Stomach (tissue), 9 donors: ENCODE data around the gene MYOG. TPM values are rescaled to one million over a fixed set of nuclear protein-coding genes. Genes with fewer than 3 reads are reported as not detected.

Source experiments
- DNase-seq, 2 donors: peaks; one replicate each; pipeline versions ENCODE4 v3.0.0 to v3.0.0-alpha.2; 2013 to 2019
- H3K27ac ChIP-seq, 5 donors: fragments of 200-600 bp in 4 of 5; sonication (generic) in 4 of 5; one replicate each; pipeline ENCODE4 v1.5.1; 2013 to 2019; ENCODE audit warnings: mild to moderate bottlenecking in 1 of 5, moderate library complexity in 1 of 5
- H3K27me3 ChIP-seq, 3 donors: fragments of 200-600 bp; sonication (generic); one replicate each; pipeline ENCODE4 v1.5.1; 2017 to 2019; ENCODE audit warnings: mixed run types in 1 of 3
- H3K36me3 ChIP-seq, 4 donors: fragments of 200-600 bp; sonication (generic); 1 replicate in 3 of 4; 2 replicates in 1 of 4; pipeline ENCODE4 v1.5.1; 2016 to 2019
- H3K4me1 ChIP-seq, 4 donors: fragments of 200-600 bp; sonication (generic); one replicate each; pipeline ENCODE4 v1.5.1; 2016 to 2019
- H3K4me3 ChIP-seq, 4 donors: fragments of 200-600 bp; sonication (generic) in 3 of 4; one replicate each; pipeline ENCODE4 v1.5.1; 2016 to 2019; ENCODE audit warnings: mild to moderate bottlenecking in 1 of 4
- H3K9me3 ChIP-seq, 4 donors: fragments of 200-600 bp; sonication (generic); one replicate each; pipeline ENCODE4 v1.5.1; 2016 to 2019
- CTCF ChIP-seq, 7 experiments: fragments of 450-650 bp in 4 of 7; fragments of 200-600 bp in 3 of 7; sonication (generic) in 3 of 7; IDR thresholded peaks; one replicate each; pipeline ENCODE4 v1.5.1; 2016 to 2019; ENCODE audit warnings: antibody characterized with exemption in 7 of 7, control low read depth in 2 of 7, mild to moderate bottlenecking in 1 of 7
- EP300 ChIP-seq: sonication (generic); formaldehyde crosslinking; IDR thresholded peaks from one replicate; pipeline ENCODE4 v1.6.1; 2017; ENCODE audit warnings: antibody characterized with exemption
- POLR2A ChIP-seq, 4 donors: fragments of 450-650 bp; IDR thresholded peaks; one replicate each; pipeline ENCODE4 v1.6.1; 2016; ENCODE audit warnings: antibody characterized with exemption in 4 of 4, control low read depth in 2 of 4, mild to moderate bottlenecking in 1 of 4, moderate library complexity in 1 of 4
- POLR2AphosphoS5 ChIP-seq, 3 donors: sonication (generic); formaldehyde crosslinking; IDR thresholded peaks; one replicate each; pipeline ENCODE4 v1.6.1; 2016; ENCODE audit warnings: antibody characterized with exemption in 3 of 3
- WGBS, 5 donors: extraction: QIAGEN DNeasy Blood & Tissue Kit in 3 of 5; methylation state at CpG; one replicate each; pipeline versions ENCODE4 v1.1.5 to v1.1.7; 2013 to 2018; 5-methylcytosine and 5-hydroxymethylcytosine counted together
- intact Hi-C: fragments of 100-400 bp; cut with DNase I; formaldehyde crosslinking; loops from one replicate; pipeline ENCODE4 v1.15.1; 2023; ENCODE audit warnings: low total_unique reads
- polyA plus RNA-seq, 3 donors: library from polyadenylated mRNA; stranded (reverse); fragments of 200-250 nt; gene quantifications; one replicate each; pipeline ENCODE4 v1.2.3, GENCODE V29; 2013
- total RNA-seq, 5 donors: library from RNA; depleted of rRNA; stranded (reverse); fragments of >200 nt; gene quantifications; one replicate each; pipeline versions ENCODE4 v1.1.0 to v1.2.3, GENCODE V29; 2014 to 2016
- donor health status: healthy with polysubstance abuse.
- donor health status: Bipolar disorder and iron deficiency.
- donor health status: healthy.

Gene MYOG
- total and polyA plus RNA-seq, 8 donors: not detected

- 53 to 65% (median 58%) methylated on average over 16 to 20 of the region's 20 CpGs for WGBS, 5 donors
- DNase-seq: peak in 1 of 2 donors; percentile 55
- H3K4me1 ChIP-seq: peaks cover 0 to 4% (median 0%) of the 10 kb centered on the region in 4 donors
- H3K9me3 ChIP-seq: no peaks in the 10 kb centered on the region
- no peaks in the 10 kb centered on the region for H3K36me3 ChIP-seq
- intact Hi-C loops: no loop called here
- no peak for TF ChIP-seq EP300
- peaks cover 0 to 36% (median 4%) of the 10 kb centered on the region in 3 donors for H3K27me3 ChIP-seq
- H3K4me3 ChIP-seq: no peak overlapping the region
- no peak overlapping the region for H3K27ac ChIP-seq
Observed at GRCh38 chr1:203051841-203052324, 33.9 kb downstream of the MYOG start.

GRCh38 chr1:203050826-203051225 lies 35.0 kb downstream of the MYOG start:
- Histone ChIP-seq H3K27ac (no peak overlapping the region), H3K4me1 (peaks cover 0 to 6% (median 2%) of the 10 kb centered on the region in 4 donors), H3K4me3 (no peak overlapping the region), H3K36me3 (no peaks in the 10 kb centered on the region), H3K27me3 (peaks cover 0 to 36% (median 4%) of the 10 kb centered on the region in 3 donors), H3K9me3 (no peaks in the 10 kb centered on the region)
- TF ChIP-seq POLR2A (IDR thresholded peaks at IDR 0.05) (no peak), CTCF (IDR thresholded peaks at IDR 0.05) (no peak), POLR2AphosphoS5 (IDR thresholded peaks at IDR 0.05) (no peak), EP300 (no peak)
- no peak for DNase-seq
- 77 to 84% (median 82%) methylated on average over 4 of the region's 4 CpGs for WGBS, 5 donors
- intact Hi-C loops: no loop called here

GRCh38 chr1:203049576-203050180 lies 36.1 kb downstream of the MYOG start:
- intact Hi-C loops: no loop called here

GRCh38 chr1:203049077-203049476 lies 36.7 kb downstream of the MYOG start:
- TF ChIP-seq CTCF (IDR thresholded peaks at IDR 0.05) (no peak), EP300 (no peak), POLR2A (IDR thresholded peaks at IDR 0.05) (no peak), POLR2AphosphoS5 (IDR thresholded peaks at IDR 0.05) (no peak)
- Histone ChIP-seq H3K27me3 (peaks cover 0 to 42% (median 4%) of the 10 kb centered on the region in 3 donors), H3K4me1 (peaks cover 0 to 6% (median 2%) of the 10 kb centered on the region in 4 donors), H3K9me3 (no peaks in the 10 kb centered on the region), H3K27ac (no peak overlapping the region), H3K36me3 (no peaks in the 10 kb centered on the region), H3K4me3 (no peak overlapping the region)
- no peak for DNase-seq
- intact Hi-C loops: no loop called here
- 63 to 84% (median 77%) methylated on average over 4 of the region's 4 CpGs for WGBS, 5 donors

More at GRCh38 chr1:203049576-203050180, 36.1 kb downstream of the MYOG start:
- H3K27ac ChIP-seq: no peak overlapping the region
- no peaks in the 10 kb centered on the region for H3K9me3 ChIP-seq
- no peak for DNase-seq
- H3K27me3 ChIP-seq: peaks cover 0 to 42% (median 4%) of the 10 kb centered on the region in 3 donors
- no peak for TF ChIP-seq POLR2A (IDR thresholded peaks at IDR 0.05)
- no peak for TF ChIP-seq POLR2AphosphoS5 (IDR thresholded peaks at IDR 0.05)
- TF ChIP-seq EP300: no peak
- no peak for TF ChIP-seq CTCF (IDR thresholded peaks at IDR 0.05)
- 71 to 83% (median 79%) methylated on average over 12 to 14 of the region's 14 CpGs for WGBS, 5 donors
- no peaks in the 10 kb centered on the region for H3K36me3 ChIP-seq
- no peak overlapping the region for H3K4me3 ChIP-seq
- peaks cover 0 to 6% (median 2%) of the 10 kb centered on the region in 4 donors for H3K4me1 ChIP-seq

- no peak overlapping the region for H3K27ac ChIP-seq
- no peaks in the 10 kb centered on the region for H3K9me3 ChIP-seq
- H3K4me3 ChIP-seq: no peak overlapping the region
- H3K36me3 ChIP-seq: no peaks in the 10 kb centered on the region
- intact Hi-C loops: no loop called here
- peak in 1 of 2 donors; percentile 77 for DNase-seq
- H3K27me3 ChIP-seq: peaks cover 0 to 37% (median 4%) of the 10 kb centered on the region in 3 donors
- 38 to 75% (median 54%) methylated on average over 13 to 23 of the region's 23 CpGs for WGBS, 5 donors
- peaks cover 0 to 6% (median 2%) of the 10 kb centered on the region in 4 donors for H3K4me1 ChIP-seq
- TF ChIP-seq POLR2A (IDR thresholded peaks at IDR 0.05) (no peak), POLR2AphosphoS5 (IDR thresholded peaks at IDR 0.05) (no peak), CTCF (IDR thresholded peaks at IDR 0.05) (no peak), EP300 (no peak)
Observed at GRCh38 chr1:203048555-203049051, 37.2 kb downstream of the MYOG start.
